ENCODE results near the gene AQP12B. TPM values are rescaled to one million over a fixed set of nuclear protein-coding genes. Genes with fewer than 3 reads are reported as not detected.

AQP12B gene
- total and polyA plus RNA-seq, 9 of the 15 experiments (the other 6 are each of a cell fraction or from before 2014, with no cell fraction given), result not detected

DNA sequence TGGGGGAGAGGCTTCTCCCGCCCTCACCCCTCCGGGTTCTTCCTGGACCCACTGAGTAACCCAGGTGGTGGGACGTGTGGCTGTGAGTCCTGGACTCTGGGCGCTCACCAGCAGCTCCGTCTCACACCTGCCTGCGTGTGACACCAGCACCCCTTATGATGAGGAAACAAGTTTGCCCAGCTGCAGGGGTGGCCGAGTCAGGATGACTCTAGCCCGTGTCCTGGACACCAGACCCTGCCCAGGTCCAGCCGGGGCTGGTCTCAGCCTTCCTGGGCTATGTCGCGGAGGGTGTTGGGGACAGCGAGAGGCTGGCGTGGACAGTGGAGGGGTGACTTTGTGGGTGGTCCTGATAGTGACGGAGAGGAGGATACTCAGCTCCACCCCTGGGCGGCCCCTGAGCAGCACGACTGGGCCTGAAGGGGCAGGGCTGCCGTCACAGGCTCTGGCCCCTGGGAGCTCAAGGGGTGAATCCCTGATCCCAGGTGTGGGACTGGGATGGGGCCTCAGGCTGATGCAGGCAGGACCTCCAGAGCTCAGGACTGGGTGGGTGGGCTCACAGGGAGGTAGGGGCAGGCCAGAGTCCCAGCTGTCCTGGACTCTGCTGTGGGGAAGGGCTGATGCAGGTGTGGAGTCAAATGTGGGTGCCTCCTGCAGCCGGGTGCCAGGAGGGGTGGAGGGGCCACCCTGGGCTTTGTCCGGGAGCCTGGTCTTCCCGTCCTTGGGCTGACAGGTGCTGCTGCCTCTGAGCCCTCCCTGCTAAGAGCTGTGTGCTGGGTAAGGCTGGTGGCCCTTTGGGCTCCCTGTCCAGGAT, 53.7 kb downstream of the AQP12B start:
- no peak overlapping the region for H3K27ac ChIP-seq (ENCODE audit: extremely low read depth, low read depth, low read length)
- H3K9me1 ChIP-seq (ENCODE audit: control insufficient read depth, insufficient read depth, low read length), result no peaks in the 10 kb centered on the region
- DNase-seq (ENCODE audit: extremely low read depth in 1 of 4, low spot score in 3 of 4), result no peak
- H3K27me3 ChIP-seq (ENCODE audit: control insufficient read depth in 2 of 2, insufficient read depth in 2 of 2, low read length in 2 of 2), result peaks cover 0 to 16% of the 10 kb centered on the region in 2 experiments; a peak in 2 of 5 replicates
- no peak overlapping the region for H3K4me3 ChIP-seq
- no peak overlapping the region for H3K4me2 ChIP-seq (ENCODE audit: insufficient read depth, low read length)
- H2AFZ ChIP-seq (ENCODE audit: low read depth, low read length), result no peak overlapping the region
- TF ChIP-seq CCAR2 (IDR thresholded peaks at IDR 0.05; ENCODE audit: low read depth, low read length) (no peak), CREM (IDR thresholded peaks at IDR 0.05; ENCODE audit: low read depth) (no peak), MBD2 (IDR thresholded peaks at IDR 0.05; ENCODE audit: borderline replicate concordance, low read depth) (no peak), NCOR1 (IDR thresholded peaks at IDR 0.05) (no peak)
- TF ChIP-seq, protein P1, sequence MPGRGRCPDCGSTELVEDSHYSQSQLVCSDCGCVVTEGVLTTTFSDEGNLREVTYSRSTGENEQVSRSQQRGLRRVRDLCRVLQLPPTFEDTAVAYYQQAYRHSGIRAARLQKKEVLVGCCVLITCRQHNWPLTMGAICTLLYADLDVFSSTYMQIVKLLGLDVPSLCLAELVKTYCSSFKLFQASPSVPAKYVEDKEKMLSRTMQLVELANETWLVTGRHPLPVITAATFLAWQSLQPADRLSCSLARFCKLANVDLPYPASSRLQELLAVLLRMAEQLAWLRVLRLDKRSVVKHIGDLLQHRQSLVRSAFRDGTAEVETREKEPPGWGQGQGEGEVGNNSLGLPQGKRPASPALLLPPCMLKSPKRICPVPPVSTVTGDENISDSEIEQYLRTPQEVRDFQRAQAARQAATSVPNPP (IDR thresholded peaks at IDR 0.05; ENCODE audit: borderline replicate concordance, insufficient read depth, insufficient read length), result no peak
- TF ChIP-seq, protein P2, sequence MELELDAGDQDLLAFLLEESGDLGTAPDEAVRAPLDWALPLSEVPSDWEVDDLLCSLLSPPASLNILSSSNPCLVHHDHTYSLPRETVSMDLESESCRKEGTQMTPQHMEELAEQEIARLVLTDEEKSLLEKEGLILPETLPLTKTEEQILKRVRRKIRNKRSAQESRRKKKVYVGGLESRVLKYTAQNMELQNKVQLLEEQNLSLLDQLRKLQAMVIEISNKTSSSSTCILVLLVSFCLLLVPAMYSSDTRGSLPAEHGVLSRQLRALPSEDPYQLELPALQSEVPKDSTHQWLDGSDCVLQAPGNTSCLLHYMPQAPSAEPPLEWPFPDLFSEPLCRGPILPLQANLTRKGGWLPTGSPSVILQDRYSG (tag; conservative IDR thresholded peaks at IDR 0.05; ENCODE audit: low read depth), result no peak
- TF ChIP-seq, protein P3, sequence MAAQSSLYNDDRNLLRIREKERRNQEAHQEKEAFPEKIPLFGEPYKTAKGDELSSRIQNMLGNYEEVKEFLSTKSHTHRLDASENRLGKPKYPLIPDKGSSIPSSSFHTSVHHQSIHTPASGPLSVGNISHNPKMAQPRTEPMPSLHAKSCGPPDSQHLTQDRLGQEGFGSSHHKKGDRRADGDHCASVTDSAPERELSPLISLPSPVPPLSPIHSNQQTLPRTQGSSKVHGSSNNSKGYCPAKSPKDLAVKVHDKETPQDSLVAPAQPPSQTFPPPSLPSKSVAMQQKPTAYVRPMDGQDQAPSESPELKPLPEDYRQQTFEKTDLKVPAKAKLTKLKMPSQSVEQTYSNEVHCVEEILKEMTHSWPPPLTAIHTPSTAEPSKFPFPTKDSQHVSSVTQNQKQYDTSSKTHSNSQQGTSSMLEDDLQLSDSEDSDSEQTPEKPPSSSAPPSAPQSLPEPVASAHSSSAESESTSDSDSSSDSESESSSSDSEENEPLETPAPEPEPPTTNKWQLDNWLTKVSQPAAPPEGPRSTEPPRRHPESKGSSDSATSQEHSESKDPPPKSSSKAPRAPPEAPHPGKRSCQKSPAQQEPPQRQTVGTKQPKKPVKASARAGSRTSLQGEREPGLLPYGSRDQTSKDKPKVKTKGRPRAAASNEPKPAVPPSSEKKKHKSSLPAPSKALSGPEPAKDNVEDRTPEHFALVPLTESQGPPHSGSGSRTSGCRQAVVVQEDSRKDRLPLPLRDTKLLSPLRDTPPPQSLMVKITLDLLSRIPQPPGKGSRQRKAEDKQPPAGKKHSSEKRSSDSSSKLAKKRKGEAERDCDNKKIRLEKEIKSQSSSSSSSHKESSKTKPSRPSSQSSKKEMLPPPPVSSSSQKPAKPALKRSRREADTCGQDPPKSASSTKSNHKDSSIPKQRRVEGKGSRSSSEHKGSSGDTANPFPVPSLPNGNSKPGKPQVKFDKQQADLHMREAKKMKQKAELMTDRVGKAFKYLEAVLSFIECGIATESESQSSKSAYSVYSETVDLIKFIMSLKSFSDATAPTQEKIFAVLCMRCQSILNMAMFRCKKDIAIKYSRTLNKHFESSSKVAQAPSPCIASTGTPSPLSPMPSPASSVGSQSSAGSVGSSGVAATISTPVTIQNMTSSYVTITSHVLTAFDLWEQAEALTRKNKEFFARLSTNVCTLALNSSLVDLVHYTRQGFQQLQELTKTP (IDR thresholded peaks at IDR 0.05; ENCODE audit: low read depth in 1 of 2, partially characterized antibody in 2 of 2), result no peak
- TF ChIP-seq, protein P4, sequence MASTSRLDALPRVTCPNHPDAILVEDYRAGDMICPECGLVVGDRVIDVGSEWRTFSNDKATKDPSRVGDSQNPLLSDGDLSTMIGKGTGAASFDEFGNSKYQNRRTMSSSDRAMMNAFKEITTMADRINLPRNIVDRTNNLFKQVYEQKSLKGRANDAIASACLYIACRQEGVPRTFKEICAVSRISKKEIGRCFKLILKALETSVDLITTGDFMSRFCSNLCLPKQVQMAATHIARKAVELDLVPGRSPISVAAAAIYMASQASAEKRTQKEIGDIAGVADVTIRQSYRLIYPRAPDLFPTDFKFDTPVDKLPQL (IDR thresholded peaks at IDR 0.05; ENCODE audit: extremely low read depth, insufficient read length), result no peak
- ChIA-PET POLR2A (interaction anchor here (0.6 kb wide), 2 partner anchors 10 to 140 kb away, joined by 3 read pairs; no protein-coding TSS in a partner anchor), CTCF (ENCODE audit: low intra/inter-chr PET ratio) (interaction anchor here (1.2 kb wide), 1 partner anchor 115 kb away, joined by 4 read pairs; no protein-coding TSS in a partner anchor)
- FAIRE-seq, result no peak
- intact Hi-C loops (cut with micrococcal nuclease) (no loop called here), in situ Hi-C loops (cut with MboI) (no loop called here)
- H3K4me1 ChIP-seq (replicated peaks in 1 of 2; ENCODE audit: control insufficient read depth in 2 of 2, insufficient read depth in 2 of 2, low read length in 2 of 2), result peaks cover 0 to 26% of the 10 kb centered on the region in 2 experiments; a peak in 2 of 5 replicates
- H3K9ac ChIP-seq (ENCODE audit: insufficient read depth in 1 of 2, low read depth in 2 of 2, low read length in 2 of 2), result no peak overlapping the region
- H3K36me3 ChIP-seq (ENCODE audit: control insufficient read depth, insufficient read depth, low read length), result no peaks in the 10 kb centered on the region
- BruUV-seq (replicated peaks), result no TSS peak
- H3K9me3 ChIP-seq (replicated peaks; ENCODE audit: control insufficient read depth, insufficient read depth, low read depth, low read length), result 0 out of 2 replicates have a peak, but pooled peaks cover 1% of the 10 kb centered on the region
- WGBS (ENCODE audit: insufficient coverage, low coverage, missing lambda C conversion rate), result 17% methylated on average over 8 of the region's 20 CpGs
- ATAC-seq, result no peak
- H3K79me2 ChIP-seq (ENCODE audit: control insufficient read depth, insufficient read depth, low read length), result no peaks in the 10 kb centered on the region
- H4K20me1 ChIP-seq (replicated peaks; ENCODE audit: control insufficient read depth, insufficient read depth, low read length), result no peaks in the 10 kb centered on the region
